Activated T-cell treated with anti-CD3 and anti-CD28 coated beads for 4 hours (primary cell): Measurements from ENCODE around the gene COBL.

Experiments
- DNase-seq: peaks from one replicate; pipeline ENCODE4 v3.0.0-alpha.2; 2020

COBL gene

DNA sequence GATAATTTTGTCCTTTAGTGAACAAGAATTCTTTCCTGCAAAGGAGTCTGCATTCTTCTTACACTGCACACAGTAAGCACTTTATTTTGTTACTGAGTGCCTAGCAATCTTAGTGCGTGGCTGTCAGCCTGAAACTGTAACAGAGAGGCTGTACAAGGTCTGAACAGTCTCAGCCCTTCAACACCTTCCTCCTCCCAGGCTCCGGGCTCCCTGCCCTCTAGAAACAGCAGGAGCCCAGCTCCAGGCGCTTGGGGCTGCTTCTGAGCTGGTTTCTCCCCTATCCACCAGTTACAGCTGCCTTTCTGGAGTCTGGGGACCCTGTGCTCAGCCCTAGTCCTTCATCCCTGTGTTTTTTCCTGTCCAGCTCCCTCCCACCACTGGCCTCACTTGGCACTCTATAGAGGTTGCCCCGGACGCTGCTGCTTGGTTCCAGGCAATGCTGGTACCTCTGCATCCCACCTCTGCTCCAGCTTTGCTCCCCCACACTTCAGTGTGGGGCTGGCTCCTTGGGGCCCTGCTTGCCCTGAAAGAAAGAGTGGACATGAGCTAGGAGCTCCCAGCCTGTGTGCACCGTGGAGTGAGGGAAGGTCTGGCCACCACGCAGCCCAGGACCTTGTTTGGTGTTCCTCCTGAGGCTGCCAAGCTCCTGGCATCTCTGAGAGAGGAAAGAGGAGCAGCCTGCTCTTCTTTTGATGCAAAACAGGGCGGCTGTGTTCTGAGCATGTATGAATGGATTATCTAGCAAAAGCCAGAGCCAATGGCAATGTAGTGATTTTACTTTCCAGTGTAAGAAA is 282.7 kb downstream of the COBL start:
- DNase-seq, result no peak

DNA sequence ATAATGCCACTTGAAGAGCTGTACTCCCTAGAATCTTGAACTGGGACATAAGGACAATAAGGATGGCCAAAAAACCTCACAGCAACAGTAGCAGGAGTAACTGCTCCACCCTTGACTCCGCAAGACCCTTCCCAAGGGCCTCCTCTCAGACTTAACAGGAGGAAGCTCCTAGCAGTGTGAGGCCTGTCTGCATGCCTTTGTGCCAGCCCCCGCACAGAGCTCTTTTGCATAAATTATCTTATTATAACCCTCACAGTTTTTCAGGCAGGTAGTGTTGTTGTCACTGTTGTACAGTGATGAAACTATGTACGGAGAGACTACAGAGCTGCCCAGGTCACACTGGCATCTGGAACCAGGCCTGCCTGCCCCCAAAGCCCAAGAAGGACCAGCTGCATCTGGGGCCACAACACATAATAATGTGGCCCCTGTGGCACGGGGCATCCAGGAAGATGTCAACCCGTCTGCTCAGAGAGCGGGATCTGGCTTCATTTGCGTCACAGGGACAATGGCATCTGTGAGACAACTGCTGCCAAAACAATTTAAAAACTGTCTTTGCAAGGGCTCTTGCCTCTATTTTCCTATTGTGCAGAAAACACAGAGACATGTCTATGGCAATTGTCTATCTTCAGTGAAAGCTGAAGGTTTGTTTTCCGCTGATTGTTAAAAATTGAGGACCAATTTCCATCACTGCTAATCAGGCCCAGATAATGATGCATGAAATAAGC is 284.7 kb downstream of the COBL start:
- DNase-seq, result no peak

DNA sequence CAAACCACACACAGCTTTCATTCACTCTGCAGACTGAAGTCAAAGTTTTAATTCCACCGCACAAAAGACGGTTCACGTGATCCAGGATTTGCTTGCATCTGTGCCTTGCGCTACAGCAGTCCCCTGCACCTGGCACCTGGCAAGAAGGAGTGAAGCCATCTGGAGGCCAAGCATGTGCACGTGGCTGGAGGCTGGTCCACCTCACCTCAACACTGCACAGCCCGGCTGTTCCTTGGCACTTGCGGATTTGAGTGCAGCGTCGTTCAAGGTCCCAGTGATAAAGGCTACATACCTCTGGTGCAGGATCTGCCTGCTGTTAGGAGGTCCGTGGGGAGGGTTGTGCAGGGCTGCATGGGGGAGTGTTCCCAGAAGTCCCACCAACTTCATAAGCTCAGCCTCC is 285.4 kb downstream of the COBL start:
- no peak for DNase-seq

DNA sequence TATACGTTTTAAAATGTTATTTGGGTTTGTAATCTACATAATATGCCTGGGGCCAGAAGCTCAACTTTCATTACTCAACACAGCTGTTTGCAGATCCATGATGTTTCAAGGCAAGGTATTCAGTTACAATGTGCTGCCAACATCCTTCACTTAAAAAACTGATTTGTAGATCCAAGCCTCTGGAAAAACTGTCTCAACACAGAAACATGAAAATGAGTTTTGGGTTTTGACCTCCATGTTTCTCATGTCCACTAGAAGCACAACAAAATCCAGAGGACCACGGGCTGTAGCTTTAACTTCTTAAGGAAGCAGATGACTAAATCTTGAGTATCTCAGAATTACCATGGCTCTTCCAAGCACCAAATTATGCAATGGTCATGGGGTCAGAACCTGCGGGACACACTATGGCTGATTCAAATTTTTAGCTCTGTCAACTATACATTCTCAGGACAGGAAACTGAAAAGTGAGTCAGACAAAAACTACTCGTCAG is 286.9 kb downstream of the COBL start:
- DNase-seq, result no peak

DNA sequence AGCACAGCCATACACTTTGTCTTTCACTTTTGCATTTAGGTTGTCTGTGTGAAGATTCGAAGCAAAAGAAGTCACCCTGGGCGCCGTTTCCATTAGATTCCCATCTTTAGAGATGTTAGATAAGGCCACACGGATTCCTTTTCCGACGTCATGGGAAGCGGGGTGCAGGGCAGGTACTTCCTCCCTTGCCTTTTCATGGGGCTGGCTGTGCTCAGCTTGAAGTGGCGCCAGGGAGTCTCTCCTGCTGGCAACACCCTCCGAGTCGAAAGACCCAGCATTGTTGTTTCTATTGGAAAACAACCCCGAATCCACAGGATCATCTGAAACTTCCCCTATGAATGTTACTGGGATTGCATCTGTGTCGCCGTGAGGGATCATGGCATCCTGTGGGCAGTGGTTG is 287.5 kb downstream of the COBL start:
- no peak for DNase-seq

DNA sequence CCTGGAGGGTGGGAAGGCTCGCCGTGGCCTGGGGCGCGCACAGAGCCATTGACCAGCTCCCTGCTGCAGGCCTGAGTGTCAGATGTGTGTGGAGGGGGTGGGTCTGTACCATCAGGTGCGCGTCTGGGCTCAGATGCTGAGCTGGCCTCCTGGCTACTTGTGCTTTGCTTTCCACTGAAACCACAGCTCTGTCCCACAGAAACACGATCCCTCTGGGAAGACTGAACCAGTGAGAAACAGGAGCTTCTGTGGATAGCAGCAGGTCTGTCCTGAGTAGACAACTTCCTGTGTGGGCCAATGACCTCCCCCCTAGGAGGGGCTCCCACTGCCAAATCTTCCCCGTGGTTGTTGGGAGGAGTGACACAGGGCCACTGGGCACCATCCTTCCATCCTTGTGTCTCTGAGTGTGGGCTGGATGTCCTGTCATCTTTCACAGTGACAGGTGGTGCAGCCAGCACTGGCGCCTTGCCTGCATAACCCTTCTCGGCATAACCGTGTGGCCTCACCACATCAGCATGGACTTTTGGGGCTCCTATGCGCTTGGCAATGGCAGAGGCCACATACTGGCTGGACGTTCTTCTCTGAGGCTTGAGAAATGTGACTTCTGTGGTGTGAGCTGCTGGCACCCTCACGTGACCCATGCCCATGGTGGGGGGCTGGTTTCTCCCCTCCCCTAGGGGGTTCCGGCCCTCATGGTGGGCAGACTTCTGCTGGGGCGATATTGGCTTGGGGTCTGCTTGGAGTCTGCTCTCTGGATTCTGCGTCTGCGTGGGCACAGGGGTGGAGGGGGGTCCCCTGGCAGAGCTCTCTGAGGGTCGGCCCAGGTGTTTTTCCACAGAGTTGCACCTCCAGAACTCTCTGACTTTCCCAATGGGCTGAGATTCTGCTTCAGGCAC is 288.4 kb downstream of the COBL start:
- DNase-seq, result no peak

DNA sequence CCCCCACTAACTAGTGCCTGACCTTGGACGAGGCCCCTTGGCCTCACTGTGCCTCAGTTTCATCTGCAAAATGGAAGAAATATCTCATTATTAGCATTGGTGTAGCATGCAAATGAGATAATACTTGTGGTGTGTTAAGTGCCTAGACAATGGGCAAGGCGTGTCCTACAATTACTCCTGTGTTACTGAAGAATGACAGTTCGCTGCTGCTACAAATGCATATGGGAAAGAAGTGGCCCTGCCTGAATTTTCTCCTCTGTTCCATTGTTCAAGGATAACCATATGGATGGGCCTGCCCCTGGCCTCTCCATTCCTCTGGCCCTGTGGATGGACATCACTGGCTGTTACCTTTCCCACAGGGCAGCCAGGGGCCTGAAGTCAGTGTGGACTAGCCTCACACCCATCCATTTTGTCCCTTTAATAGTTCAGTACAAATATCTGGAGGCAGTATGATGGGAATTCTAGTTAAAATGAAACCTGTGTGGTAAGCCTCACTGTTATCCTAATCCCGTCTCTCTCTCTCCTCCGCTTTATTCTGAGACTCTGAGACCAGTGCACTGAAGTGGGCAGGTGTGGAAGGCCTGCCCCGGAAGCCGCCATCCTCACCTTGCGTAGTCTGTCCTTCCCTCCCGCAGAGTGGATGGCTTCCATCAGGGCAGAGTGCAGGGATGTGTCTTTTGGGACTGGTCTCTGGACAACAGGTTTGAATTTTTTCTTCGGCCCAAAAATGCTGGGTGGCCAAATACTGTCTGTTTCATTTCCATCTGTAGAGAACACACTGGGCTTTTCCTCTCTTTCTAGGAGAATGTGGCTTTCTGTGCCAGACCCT is 289.3 kb downstream of the COBL start:
- DNase-seq, result no peak

DNA sequence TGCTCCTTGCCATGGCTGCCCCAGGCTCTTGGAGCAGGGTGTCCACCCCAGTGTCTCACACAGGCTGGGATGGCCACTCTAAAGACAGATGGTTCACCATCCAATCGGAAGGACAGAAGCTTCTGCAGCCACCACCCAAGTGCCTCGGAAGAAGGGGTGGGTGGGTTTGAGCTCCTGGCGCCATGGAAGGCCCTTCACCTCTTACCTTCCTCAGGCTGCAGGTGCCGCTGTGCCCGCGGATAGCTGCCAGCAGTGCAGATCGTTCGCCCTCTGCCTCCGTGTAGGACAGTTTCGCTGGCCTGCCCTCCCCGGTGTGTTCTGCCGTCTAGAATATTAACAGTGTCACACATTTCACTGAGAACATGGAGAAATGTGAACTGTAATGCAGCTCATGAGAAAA is 290.3 kb downstream of the COBL start:
- DNase-seq, result no peak

DNA sequence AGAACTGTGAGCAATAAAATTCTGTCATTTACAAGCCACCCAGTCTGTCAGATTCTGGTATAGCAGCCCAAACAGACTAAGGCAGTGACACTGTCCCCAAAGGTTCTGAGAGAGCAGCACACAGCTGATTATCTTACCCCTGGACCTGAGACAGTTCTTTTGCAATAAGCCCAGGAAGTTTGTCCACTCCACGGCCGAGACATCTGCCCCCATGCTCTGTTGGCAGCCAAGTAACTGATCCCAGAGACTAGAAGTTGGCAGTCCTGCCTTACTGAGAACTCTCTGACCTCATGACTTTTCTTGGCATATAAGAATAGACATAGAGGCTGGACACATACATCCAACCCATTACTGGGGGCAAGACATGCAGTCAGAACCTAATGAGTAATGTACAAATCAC is 290.9 kb downstream of the COBL start:
- no peak for DNase-seq

DNA sequence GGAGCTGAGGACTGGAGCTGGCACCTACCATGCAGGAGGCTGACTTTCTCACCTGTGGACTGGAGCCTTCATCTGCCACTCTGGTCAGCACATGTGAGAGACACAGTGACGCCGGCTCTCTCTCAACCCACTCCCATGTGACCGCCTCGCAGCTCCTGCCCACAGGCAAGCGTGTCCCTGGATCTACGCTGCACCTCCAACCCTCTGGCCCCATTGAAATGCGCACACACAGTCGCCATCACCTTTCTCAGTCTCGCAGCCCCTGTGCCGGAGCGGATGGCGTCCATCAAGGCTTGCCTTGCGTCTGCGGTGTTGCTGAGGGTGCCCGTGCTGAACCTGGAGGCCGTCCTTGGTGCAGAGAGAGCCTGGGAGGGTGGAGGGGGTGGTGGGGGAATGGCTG is 291.7 kb downstream of the COBL start:
- no peak for DNase-seq

DNA sequence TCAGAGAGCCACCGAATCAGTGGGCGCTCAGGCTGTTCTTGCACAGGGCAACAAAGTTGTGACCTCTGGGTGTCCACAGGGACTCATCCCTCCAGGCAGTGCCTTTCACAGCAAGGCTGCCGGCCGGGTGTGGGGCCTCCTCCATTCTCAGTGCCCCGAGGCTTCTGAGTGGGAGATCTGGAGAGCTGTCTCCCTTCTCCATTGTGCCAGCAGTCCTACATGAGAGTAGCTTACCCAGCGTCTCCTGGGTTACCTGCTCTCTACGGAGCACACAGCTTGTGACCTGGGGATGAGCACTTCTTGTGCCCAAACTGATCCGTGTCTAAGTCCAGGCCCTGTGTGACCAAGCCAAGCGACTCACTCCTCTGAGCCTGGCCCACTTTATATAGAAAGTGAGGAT is 293.1 kb downstream of the COBL start:
- no peak for DNase-seq

DNA sequence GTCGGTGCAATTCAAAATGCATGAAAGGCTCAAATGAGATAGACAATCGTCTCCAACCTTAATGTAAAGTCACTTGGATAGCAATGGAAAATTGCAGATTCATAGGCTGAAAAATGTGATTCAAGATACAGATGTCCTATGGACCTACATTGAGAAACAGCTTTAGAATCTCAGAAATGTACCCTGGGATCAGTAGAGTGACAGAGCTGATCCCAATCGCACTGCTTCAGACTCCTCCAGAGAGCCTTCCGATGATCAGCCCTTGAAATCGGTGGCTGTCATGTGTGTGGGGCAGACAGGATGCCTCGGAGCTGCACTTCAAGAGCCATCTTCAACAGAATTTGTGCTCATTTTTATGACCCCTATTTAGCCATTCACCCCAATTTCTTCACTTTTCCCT is 293.8 kb downstream of the COBL start:
- no peak for DNase-seq

DNA sequence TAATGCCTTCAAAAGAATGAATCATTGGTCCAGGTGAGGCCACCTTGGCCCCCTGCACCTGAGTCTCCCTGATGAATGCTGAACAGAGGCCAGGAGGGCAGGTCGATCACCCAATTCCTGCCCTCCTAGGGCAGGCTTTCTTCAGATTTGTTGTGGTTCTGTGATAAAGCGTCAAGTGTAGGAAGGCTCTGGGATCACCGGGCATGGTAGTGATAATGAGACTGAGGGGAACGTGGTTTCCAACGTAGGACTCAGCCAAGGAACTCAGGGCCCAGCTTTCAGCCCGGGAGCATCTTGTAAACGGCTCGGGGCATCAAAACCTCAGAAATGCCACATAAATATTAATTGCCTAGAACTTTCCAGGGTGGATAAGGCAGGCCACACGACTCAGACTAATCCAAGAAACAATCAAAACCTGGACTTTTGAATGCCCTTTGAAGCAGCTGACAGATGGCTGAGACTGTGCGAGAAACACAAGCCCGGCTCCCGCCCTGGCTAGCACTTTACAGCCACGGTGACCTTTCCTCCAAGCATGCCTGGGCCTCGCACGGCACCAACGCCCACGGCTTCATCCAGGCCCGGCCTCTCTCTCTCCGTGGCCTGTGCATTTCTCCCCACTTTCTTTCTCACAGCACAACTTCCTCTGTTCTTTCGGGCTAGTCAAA is 294.6 kb downstream of the COBL start:
- DNase-seq, result no peak

DNA sequence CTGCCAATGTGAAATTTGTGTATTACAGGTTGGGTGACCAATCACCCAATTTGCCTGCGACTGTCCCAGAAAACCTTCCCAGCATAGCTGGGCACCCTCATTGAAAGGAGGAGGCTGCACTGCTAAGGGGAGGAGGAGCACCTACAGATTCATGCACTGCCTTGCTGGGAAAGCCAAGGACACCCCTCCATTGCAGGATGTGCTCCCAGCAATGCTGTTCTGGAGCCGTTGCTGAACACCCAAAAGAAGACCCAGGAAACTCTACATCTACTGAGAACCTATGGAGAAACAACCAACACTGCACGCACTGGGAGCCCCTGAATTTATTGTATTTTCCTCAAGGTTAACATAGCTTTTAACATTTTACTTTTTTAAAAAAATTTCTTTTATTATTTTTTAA is 295.7 kb downstream of the COBL start:
- no peak for DNase-seq

DNA sequence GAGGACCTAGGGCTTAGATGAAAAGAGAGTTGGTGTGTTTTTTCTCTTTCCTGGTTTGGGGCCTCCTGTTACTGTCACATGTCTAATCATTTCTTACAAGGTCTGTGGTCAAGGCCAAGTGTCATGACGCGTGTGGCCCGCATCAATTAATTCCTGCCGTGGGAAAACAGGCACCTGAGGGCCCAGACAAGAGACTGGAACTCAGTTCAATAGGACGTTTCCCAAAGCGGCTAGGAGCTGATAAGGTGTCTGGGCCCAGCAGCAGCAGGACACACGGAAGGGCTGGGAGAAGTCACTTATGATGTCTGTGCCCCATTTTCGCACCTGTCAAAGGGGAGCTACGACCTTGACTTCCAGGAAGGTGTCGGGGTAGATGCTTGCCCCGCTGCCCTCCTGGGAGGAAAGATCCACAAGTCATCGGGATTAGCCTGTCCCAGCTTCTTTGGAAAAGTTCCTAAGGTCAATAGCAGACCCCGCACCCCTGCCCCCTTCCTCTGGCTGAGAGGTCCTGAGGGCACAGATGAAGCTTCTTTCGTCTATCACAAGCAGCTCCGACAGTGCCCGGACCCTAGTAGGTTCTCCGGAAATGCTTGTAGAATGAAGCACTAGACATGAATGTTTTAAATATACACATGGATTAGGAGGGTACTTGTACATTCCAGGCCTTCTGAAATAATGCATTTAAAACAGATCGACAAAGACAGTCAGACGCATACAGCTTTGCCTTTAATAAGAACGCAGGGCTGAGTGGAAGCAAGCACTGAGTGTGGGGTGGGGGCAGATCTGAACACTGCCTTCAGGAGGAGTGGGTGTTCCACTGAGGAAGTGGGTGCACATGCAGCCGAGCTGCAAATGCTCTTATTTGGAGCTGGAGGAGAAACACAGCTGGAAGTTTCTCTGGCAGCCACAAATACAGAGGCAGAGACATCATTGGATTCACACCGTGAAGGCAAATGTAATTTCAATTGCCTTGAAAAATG is 296.4 kb downstream of the COBL start:
- DNase-seq, result no peak

DNA sequence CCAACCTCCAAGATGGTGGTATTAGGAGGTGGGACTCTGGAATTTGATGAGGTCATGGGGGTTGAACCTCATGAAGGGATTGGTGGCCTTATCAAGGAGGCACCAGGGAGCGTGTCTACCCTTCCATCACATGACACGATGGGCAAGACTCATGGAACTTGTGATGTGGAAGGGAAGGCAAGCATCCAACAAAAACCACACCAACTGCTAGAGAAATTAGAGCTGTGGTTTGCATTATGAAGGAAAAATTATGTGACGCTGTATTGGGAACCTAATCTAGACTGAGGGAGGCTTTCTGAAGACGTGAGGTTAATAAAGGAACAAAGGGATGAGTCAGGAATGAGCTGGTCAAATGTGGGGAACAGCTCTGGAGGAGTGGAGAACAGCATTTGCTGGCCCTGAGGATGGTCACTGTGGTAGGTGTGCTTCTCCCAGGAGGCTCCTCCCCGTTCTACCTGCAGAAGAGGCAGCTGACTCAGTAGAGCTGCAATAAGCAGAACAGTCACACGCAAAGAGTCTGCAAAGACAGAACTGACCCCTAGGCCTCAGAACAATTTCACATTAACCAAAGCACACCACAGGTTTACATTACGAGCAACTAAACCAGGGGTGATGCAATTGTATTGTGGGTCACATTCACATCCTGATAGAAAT is 297.3 kb downstream of the COBL start:
- DNase-seq, result no peak

DNA sequence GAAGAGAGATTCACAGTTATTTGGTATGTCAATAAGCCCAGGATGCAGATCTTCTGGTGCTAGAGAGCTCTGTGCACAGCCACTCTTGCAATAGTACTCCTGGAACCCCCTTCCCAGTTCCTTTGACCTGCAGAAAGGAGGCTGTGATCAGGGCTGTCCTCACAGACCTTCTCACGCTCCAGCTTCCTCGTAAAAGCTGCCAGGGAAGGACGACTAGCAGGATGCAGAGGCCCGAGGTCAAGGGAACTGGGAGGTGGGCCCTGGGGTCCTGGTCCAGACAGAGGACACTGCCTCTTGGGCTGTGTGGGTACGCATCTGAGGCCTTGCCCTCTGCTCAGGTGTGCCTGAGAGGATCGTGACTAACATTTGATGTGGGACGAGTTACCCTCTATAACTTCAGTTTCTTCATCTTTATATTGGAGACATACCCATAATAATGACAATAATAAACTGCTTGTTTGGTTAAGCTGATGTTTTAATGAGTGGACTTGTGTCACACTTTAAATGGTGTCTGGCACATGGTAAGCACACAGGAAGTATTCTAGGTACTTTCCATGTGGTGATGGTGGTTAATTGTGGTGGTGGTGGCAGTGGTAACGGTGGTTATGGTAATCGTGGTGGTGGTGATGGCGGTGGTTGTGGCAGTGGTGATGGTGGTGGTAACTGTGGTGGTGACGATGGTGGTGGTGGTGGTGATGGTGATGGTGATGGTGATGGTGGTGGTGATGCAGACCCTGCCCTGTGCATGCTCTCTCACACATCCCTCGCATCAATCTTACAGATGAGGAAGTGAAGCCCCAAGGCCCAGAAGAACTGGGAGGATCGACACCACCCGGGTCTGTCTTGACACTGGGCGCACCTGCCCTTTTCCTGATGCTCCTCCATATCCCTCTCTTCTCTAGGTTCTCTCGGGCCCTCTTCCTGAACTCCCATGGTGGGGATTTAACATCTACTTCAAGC is 298.8 kb downstream of the COBL start:
- no peak for DNase-seq

DNA sequence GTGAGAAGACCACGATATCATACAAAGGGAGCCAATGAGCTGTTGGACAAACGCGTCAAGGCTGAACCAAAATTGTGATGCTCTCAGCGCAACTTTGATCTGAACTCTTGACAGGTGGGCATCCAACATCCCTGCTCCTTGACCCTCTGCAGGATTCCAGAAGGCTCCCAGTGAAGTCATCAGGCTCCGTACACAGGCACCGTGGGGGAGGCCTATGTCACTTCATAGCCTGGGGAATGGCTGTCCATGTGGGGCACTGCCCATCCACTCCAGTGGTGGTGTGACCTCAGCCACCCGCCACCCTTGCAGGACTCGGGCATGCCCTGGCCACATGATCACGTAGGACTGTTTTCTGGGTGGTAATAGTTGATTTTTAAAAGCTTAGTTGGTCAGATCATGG is 300.1 kb downstream of the COBL start:
- no peak for DNase-seq

DNA sequence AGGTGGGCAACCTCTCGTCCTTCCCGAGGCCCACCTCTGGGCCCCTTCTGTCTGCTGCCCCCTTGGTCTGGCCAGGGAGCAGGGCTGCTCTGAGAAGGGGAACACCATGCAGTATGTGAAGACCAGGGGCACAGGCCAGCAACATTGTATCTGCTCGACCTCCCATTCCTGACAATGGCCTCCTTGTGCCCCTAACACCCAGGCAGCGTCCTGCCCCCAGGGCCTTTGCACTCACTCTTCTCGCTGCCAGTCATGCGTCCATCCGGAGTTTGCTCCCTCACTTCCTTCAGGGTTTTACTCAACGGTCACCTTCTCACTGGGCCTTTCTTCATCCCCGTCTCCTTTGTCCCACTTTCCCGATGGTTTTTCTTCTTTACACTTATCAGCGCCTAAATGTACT is 301.0 kb downstream of the COBL start:
- no peak for DNase-seq
